GM18861 (cell line): ENCODE measurements around the gene ZNF10.
A peak's percentile ranks its signal among the peaks of the same experiment; 100 is the strongest.

Experiments
- ATAC-seq: cut with Tn5 transposase; IDR thresholded peaks from one replicate; pipeline ENCODE4 v1.9.1; 2021; ENCODE audit not compliant: unreplicated experiment

The ZNF10 gene

GRCh38 chr12:133130038-133130807 is at the start of gene ZNF10, which contains the start of gene ZNF891:
ZNF10 (plus strand) TSS chr12:133130627; CDS start chr12:133144493, 13,866 bp downstream.
ZNF891 (minus strand) TSS chr12:133130274; CDS start chr12:133121918, 8,356 bp downstream.
- peak; percentile 90 for ATAC-seq

- no peak for ATAC-seq
Observed at GRCh38 chr12:133081159-133081780, 49.2 kb upstream of the ZNF10 start.

- ATAC-seq, result no peak
Observed at GRCh38 chr12:133083345-133083744, 47.1 kb upstream of the ZNF10 start.

GRCh38 chr12:133105620-133106019 is 24.8 kb upstream of the ZNF10 start:
- no peak for ATAC-seq

GRCh38 chr12:133106253-133106652 is 24.2 kb upstream of the ZNF10 start:
- no peak for ATAC-seq

- no peak for ATAC-seq
Observed at GRCh38 chr12:133107121-133107520, 23.3 kb upstream of the ZNF10 start.

GRCh38 chr12:133108150-133108549 is 22.3 kb upstream of the ZNF10 start:
- no peak for ATAC-seq

GRCh38 chr12:133120385-133121191 is 9.8 kb upstream of the ZNF10 start:
- ATAC-seq, result no peak

GRCh38 chr12:133124674-133125073 is 5.8 kb upstream of the ZNF10 start:
- ATAC-seq, result no peak

- ATAC-seq, result no peak
Observed at GRCh38 chr12:133129368-133130037, 924 bp upstream of the ZNF10 start.

GRCh38 chr12:133130808-133131128 is 341 bp downstream of the ZNF10 start:
- ATAC-seq, result peak; percentile 2

GRCh38 chr12:133135747-133136146 is 5.3 kb downstream of the ZNF10 start:
- no peak for ATAC-seq

- ATAC-seq, result no peak
Observed at GRCh38 chr12:133145981-133146380, 15.6 kb downstream of the ZNF10 start.

- no peak for ATAC-seq
Observed at GRCh38 chr12:133156125-133156690, 25.8 kb downstream of the ZNF10 start.

GRCh38 chr12:133165776-133166175 is 35.3 kb downstream of the ZNF10 start:
- ATAC-seq, result no peak

GRCh38 chr12:133172491-133172890 is 42.1 kb downstream of the ZNF10 start:
- no peak for ATAC-seq

GRCh38 chr12:133174901-133175300 is 44.5 kb downstream of the ZNF10 start:
- ATAC-seq, result no peak

- no peak for ATAC-seq
Observed at GRCh38 chr12:133180669-133181068, 50.2 kb downstream of the ZNF10 start.

- ATAC-seq, result peak; percentile 95
Observed at GRCh38 chr12:133181238-133181959, 51.0 kb downstream of the ZNF10 start, which contains the start of gene ZNF268. ZNF268 (plus strand) TSS chr12:133181495; CDS start chr12:133181998, 503 bp downstream.

- no peak for ATAC-seq
Observed at GRCh38 chr12:133190176-133190575, 59.7 kb downstream of the ZNF10 start.
